ENCODE measurements around the gene MDFI.

Gene MDFI

DNA sequence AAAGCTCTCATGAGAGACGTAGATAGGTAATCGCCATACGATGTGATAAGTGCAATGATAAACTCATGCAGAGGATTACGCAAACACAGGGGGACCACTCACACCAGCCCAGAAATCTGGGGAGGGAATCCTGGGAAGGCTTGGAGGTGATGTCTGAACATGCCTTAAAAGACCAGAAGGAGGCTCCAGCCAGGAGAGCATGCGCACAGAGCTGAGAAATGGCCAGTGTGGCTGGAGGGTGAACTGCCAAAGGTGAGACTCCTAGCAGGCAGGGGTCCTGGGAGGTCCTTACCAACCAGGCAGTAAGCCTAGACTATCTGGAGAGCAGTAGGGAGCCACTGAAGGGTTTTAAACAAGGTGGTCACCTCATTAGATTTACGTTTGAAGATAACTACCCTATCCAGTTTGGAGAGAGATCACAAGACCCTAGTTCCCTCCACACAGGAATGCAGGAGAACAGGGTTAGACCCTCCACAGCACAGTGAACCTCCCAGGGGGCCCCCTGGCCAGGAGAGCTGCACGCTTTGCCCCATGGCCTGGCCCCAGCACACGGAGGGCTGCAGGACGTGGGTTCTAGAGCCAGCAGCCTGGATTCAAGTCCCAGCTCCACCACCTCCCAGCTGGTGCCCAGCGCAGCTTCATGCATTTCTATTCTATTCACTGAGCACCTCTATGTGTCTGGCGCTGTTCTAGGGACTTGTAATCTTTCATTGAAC lies 13.1 kb downstream of the MDFI start:
- DNase-seq (ENCODE audit: low read depth): no peak

DNA sequence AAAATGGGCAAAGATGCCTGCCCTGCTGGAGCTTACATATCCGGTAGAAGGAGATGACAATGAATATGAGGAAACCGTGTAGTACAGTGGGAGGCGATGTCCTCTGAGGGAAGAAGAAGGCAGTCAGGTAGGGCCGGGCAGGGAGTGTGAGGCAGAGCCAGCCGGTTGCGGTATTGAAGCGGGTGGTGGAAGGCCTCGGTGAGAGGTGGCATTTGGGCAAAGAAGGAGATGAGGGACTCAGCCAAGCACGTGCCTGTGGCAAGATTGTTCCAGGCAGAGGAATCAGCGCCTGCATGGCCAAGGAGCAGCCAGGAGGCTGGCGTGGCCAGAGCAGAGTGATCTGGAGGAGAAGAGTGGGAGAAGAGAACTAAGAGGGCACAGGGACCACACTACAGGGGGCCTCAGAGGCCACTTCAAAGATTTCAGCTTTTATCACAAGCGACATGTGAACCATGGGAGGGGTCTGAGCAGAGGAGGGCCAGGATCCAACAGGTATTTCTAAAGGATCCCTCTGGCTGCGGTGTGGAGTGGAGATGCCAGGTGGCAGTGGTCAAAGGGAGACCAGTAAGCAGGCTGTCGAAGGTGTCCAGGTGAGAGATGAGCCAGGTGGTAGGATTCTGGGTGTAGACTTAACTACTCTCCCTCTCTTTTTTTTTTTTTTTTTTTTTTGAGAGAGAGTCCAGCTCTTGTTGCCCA lies 13.8 kb downstream of the MDFI start:
- no peak for DNase-seq (ENCODE audit: low read depth)

DNA sequence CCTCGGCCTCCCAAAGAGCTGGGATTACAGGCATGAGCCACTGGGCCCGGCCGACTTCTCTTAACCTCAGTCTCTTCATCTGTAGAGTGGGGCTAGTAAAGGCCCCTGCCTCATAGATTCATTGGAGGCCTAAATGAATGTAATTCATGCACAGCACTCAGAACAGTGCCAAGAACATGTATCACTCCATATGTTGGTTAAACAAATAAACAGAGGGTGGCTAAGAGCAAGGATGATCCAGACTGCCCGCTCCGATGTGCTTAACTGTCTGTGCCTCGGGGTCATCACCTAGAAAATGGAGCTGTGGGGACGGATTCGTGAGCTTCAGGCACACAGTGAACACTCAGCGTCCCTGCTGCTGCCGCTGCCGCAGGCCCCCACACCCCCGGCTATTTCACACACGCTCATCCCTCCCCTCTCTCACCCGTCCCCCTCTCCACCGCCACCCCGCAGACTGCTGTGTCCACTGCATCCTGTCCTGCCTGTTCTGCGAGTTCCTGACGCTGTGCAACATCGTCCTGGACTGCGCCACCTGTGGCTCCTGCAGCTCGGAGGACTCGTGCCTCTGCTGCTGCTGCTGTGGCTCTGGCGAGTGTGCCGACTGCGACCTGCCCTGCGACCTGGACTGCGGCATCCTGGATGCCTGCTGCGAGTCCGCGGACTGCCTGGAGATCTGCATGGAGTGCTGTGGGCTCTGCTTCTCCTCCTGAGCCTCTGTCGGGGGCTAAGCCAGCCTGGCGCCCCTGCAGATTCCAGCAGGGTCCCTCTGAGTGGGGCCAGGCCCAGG lies 14.8 kb downstream of the MDFI start:
- DNase-seq (ENCODE audit: low read depth): no peak

DNA sequence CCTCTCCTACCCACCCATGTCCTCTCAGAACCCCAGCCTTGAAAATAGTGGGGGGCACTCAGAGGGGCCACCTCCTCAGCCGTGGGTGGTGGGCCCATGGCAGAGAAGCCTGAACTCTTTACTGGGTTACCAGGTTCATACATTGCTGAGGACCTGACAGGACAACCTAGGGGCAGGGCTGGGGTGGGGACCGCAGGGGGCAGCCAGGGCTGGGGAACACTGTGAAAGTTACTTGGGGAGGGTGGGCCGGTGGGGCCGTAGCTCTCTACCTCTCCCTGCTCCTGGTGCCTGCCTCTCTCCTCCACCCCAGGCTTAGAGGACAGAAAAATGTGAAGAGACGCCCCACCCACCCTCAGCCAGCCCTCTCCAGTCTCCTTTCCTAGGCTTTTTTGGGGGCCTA lies 15.4 kb downstream of the MDFI start:
- no peak for DNase-seq (ENCODE audit: low read depth)

DNA sequence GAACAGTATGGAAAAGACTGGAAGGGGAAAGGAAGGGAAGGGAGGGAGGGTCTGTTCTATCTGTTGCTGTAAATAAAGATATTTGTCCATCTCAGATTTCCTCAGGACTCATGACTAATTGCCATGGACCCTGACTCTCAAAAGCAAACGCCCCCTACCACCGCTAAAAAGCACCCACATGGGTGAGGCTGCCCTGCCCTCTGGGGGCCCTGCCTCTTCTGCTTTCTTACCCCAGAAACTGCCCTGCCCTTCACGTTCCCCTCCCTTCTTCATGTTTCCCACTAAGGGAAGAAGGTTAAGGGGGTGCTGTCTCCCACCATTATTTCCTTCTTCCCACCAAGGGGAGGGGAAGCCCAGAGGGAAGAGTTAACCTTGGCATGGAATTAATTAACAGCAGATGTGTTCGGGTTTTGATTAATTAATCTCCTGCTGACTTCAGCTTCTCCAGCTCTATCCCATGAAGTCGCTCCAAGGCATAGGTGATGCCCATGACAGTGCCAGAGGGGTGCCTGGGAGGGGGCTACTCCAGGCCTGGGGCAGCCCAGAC lies 16.0 kb downstream of the MDFI start:
- no peak for DNase-seq (ENCODE audit: low read depth)

DNA sequence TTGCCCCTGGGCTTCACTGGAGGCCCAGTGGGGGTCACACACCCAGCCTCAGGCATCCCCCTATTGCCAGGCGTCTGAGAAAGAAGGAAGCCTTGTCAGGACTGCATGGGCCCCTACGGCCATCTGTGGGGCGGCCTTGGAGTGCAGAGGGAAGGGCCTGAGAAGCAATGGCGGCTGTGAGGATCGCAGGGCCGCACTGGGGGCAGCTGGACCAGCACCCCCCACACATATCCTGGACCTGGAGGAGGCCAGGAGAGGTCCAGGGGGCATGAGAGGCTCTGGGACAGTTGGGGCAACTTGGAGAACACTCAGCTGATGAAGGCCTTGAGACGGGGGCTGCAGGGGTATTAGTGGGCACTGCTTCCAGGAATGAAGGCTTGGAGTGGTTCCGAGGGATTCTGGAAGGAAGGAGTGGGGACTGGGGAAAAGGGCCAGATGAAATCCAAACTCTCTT lies 16.5 kb downstream of the MDFI start:
- no peak for DNase-seq (ENCODE audit: low read depth)

DNA sequence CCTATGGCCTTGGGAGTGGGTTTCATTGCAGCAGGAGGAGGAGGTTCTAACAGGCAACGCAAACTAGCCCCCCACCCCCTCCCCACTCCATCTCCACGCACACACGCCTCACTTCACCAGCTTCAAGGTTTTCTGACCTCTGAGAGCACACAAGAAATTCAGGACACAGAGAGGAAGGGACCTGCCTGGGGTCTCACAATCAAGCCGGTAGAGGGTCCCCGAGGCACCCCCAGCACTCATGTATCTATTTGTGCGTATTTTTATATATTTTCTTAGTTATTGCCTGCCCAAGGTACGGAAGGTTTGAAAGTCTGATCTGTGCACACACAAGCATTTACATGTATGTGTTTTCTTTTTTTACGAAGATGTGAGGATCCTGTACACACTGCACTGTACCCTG lies 16.9 kb downstream of the MDFI start:
- DNase-seq (ENCODE audit: low read depth): no peak

DNA sequence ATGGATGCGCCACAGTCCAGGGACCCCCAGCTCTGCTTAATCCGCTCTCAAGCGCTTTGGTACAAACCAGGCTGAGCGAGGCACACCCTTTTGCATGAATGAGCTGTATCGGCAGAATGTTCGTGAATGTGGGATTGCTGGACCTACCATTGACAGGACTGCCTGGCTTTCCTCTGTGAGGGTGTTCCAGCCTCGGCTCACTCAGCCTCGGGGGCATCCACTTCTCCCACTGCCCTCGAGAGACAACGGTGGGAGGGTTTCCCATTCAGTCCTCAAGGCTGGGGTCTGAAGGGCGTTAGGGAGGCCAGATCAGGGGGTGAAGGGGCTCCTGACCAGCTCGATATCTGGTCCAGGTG lies 17.4 kb downstream of the MDFI start:
- DNase-seq (ENCODE audit: low read depth): no peak

DNA sequence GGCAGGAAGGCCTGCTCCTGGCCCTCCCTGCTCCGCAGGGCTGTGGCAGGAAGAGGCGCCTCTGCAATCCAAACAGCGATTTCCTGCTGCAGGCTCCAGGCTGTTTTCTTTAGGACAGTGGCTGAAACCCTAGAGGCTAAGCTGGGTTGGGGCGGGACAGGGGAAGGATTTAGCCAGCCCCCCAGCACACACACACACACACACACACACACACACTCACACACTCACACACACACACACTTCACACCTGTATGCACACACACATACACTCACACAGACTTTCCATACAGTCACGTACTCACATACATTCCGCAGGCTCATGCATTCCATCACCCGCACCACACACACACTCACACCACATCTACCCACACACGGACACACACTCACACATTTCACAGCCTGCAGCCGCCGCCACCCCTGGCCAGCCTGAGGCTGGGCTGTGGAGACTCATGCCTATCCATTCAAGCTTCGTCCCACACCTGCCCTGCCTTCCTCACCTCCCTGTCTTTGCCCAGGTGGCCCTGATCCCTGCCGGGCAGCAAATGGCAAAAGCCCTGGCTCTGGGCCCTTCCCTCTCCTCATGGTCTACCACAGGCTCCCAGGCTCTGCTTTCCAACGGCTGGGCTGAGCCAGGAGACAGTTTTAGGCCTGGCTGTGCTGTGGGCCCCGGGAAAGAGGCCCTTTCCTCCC lies 17.9 kb downstream of the MDFI start:
- no peak for DNase-seq (ENCODE audit: low read depth)

DNA sequence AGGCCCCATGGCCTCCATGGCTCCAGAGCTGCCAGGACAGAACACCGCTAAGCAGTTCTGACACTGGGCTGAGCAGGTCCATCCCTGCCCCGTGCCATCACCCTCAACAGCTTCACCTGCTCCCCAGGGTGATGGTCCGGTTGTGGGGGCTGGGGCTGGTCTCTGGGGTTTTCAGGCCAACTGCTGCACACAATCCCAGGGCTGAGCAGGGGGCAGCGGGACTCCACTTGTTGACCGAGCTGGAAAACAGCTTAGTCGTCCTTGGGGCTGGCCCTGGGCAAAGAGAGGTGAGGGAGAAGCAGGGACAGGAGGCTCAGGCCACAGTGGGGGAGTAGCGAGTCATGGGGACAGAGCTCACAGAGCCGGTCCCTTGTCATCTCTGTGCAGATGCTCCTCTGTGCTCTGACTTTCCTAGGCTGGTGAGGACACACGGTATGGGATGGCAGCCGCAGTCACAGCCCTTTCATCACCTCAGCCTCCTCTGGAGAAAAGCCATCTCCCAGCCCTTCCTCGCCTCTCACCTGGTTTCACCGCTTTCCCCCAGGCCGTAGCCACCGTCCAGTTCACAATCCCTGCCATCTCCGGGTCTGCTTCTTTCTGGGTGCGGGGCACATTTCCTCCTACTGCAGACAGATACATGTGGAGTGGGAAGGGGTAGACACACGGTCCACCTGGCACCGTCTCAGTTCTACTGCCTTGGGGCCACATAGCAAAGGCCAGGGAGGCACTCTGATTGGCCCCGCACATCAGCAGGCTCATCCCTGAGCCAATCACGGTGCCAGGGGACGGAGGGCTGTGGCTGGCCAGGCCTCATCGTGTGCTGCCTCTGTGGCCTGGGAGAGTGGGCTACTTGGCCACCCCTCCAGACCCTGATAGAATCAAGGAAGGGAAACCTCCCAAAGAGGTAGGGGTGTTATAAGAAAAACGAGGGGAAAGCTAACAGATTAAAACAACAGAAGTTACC lies 19.1 kb downstream of the MDFI start:
- DNase-seq (ENCODE audit: low read depth): no peak

DNA sequence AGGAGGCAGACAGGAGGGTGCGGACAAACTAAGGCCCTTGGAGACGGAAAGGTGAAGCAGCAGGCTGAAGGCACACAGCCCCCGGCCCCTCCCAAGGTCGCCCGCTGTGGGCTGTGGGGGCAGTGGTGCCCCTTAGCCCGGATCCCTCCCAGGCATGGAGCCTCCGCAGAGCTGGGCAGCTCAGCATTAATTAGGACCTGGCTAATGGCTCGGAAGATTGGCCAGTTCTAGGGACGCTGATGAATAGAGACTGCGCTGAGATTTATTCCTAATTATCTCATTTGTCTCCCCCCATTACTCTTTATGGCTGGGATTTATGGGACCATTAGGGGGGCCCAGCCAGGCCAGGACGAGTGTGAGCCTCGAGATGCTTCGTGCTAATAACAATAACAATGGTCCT lies 20.4 kb downstream of the MDFI start:
- DNase-seq (ENCODE audit: low read depth): no peak

DNA sequence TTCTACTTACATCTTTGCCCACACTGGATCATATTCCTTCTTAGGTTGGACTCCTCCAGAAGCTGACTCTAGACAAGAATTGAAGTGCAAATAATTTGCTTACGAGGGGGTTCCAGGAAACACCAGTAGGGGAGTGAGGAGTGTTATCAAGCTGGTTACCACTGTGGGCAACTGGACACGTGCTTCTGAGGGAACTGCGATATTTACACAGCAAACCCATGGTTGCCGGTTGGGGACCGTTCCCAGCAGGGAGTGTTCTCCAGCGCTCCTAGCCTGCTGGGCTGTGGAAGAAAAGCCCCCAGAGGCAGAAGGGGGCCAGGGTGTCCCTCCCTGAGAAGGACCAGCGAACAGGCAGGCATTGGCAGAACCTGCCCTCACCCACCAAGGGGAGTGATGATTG lies 21.7 kb downstream of the MDFI start:
- no peak for DNase-seq (ENCODE audit: low read depth)

DNA sequence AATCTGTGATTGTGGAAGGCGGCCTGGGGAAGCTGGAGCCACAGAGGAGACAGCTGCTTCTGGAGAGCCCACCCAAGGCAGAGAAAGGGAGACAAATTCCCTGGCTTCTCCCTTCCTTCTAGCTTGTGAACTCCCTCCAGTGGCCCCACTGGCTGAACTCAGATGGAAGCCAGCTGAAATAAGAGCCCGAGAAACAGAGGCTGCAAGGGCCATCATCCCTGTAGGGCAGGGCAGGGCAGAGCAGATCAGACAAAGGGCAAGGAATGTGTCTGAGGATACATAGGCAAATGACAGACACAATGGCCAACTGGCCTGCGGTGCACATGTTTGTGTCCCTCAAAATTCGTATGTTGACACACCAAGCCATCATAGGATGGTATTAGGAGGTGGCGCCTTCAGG lies 25.3 kb downstream of the MDFI start:
- no peak for DNase-seq (ENCODE audit: low read depth)

DNA sequence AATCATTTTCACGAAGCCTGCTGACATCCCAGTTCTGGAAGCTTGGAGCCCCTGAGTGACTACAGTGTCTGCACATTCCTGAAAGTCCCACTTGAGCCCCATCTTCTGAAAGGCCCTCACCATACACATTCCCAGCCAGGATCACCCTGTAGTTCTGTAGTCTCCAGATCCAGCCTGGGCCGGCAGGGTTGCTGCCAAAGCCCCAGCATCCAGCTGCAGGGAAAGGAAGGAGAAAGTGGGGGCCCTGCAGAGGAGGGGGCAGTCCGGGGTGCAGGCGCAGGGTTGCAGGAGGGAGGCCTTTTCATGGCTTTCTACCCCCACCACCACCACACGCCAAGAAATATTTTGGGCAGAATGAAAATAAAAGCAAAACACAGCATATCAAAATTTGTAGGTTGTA lies 26.0 kb downstream of the MDFI start:
- DNase-seq (ENCODE audit: low read depth): no peak

DNA sequence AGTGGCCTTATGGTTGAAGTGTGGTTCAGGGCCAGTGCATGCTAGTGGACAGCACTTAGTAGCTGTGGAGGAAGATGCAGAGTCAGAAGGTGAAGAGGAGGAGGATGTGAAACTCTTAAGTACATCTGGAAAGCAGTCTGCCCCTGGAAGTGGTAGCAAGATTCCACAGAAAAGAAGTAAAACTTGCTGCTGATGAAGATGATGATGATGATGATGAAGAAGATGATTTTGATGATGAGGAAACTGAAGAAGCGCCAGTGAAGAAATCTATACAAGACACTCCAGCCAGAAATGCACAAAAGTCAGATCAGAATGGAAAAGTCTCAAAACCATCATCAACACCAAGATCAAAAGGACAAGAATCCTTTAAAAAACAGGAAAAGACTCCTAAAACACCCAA lies 28.9 kb downstream of the MDFI start:
- DNase-seq (ENCODE audit: low read depth): no peak

DNA sequence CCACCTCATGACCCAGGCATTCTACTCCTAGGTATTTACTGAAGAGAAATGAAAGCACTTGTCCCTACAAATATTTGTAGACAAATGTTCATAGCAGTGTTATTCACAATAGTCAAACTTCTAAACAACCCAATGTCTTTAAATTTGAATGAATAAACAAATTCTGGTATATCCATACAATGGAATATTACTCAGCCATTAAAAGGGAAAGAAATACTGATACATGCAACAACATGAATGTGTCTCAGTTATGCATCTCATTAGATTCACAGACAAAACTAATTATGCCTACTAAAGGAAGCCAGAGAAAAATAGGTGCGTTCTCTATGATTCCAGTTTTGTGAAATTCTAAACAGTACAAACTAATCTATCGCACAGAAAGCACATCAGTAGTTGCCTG lies 30.7 kb downstream of the MDFI start:
- no peak for DNase-seq (ENCODE audit: low read depth)

DNA sequence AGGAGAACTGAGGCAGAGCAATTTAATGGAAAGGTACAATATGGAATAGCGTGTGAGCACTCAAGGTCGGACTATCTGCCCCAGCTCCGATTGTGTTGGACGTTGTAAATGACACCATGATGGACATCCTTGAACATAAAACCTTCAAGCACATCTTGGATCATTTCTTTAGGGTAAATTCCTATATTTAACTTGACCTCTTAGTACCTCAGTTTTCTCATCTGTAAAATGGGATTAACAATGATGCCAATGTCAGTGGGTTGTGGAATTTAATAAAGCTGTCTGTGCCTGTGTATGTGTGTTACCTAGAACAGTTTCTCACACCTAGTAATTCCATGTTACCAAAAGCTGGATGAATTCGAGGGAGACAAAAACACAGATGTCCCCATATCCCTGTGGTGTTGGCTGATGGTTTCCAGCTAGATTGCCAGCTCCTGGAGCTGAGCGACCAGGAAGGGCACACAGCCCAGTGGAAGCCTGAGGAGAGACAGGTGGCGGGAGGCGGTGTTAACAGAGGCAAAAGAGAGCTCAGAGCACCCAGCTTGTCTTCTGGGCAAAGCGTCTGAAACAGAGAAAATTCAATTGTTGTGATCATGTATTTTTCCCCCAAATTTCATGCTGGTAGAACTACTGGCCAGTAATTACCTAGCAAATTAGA lies 32.6 kb downstream of the MDFI start:
- DNase-seq (ENCODE audit: low read depth): no peak

DNA sequence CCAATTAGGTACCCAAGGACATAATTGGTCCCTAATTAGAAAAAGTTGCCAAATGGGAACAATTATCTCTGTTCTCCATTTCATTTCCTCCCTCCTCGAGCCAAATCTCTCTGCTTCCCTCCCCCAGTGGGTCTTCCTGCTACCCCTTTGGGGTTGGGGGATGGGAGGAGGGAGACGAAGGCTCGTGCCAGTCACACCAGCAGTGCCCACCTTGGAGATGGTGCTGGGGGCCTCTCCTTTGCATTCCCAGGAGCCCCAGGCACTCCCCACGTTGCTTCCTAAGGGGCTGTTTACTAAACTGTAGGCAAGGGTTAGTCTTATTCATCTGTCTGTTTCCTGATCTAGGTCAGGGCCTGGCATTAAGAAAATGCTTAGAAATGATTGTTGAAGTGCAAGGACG lies 33.1 kb downstream of the MDFI start:
- no peak for DNase-seq (ENCODE audit: low read depth)

DNA sequence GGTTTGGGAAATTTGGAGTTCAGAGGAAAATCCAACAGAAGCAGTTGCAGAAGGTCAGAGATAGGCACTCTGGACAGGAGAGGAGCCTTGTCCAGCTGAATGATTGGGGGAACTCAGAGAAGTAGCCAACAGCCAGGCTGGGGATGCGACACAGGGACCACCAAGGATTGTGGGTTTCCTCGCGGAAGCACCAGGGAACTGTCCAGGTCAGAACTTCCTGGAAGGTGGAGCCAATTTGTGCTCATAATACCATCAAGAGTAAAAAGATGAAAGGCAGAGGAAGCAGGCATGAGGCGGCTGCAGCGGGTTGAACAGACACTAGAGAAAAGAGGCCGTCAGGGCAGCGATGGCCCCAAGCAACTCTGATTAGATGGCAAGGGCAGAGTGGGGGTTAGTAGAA lies 33.7 kb downstream of the MDFI start:
- DNase-seq (ENCODE audit: low read depth): no peak

DNA sequence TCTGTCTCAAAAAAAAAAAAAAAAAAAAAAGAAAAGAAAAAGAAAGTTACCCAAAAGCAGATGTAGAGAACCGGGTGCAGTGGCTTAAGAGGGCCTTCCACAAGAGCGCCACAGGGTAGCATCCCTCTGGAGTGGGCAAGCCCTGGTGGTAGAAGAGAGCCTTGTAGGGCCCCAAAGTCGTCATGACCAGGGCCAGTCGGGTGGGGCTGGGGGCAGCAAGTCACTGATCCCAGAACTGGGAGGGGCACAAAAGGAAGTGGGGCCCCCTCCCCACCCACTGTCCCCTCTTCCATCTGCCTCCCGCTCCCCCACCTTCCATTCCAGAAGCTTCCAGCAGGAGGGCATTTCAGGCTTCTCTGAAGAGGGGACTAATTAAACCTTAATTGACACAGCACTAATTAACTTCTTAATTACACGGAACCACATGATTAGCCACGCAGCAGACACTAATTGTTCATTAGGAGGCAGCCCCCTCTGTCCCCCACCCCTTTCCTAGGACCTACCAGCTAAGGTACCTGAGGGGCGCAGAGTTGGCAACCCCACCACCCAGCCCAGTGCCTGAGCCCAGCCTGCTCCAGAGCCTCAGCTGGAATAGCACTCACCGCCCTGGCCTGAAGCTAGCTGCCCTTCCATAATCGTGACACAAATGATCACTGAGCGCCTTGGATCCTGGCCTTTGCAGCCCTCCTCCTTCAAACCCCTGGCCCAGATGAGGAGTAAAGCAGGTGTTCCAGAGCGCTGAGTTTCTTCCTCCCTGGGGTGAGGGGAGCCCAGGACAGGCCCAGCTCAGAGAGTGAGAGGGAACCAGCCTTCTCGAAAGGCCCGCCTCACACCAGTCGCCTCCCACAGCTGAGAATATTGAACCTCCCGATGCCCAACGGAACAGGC lies 34.8 kb downstream of the MDFI start:
- no peak for DNase-seq (ENCODE audit: low read depth)

Data from fibroblast of the conjunctiva (primary cell).